Hematopoietic multipotent progenitor cell treated with erythropoietin and hydrocortisone succinate and interleukin-3 and kit ligand, for 15 days (in vitro differentiated cells): ENCODE results near the gene NUP205.
"Not testable (repeated sequence)": the region's sequence is repeated elsewhere in the genome, so short reads cannot be mapped to it uniquely, and the experiment has no call there.

Source experiments
- DNase-seq: peaks from one replicate; pipeline ENCODE4 v3.0.0-alpha.2; 2015; ENCODE audit warnings: low spot score

The NUP205 gene

GRCh38 chr7:135666846-135667245 lies 109.1 kb downstream of the NUP205 start:
- DNase-seq: no peak

- peak; percentile 56 for DNase-seq
Observed at GRCh38 chr7:135667626-135668025, 109.9 kb downstream of the NUP205 start.

GRCh38 chr7:135668852-135669395 lies 111.2 kb downstream of the NUP205 start:
- peak; percentile 75 for DNase-seq

- DNase-seq: no peak
Observed at GRCh38 chr7:135669774-135670173, 112.1 kb downstream of the NUP205 start.

DNA sequence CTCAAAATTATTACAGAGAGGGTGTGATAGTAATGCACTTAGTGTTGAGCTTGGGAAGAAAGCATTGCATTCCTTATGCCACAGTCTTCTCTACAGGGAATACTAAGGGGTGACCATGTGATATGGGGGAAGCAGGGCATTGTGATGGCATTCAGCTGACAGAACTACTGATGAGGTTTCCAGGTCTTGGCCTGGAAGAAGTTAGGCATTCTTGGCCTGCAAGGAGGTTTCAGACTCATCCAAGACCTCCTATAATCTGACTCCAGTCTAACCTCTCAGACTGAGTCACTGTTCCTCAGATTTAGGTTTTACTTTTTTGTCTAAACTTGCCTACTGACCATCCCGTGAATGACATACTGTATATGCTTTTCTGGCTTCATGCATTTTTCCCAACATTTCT lies 112.5 kb downstream of the NUP205 start:
- DNase-seq: no peak

- DNase-seq: peak; percentile 78
Observed at GRCh38 chr7:135672560-135673359, 115.0 kb downstream of the NUP205 start.

DNA sequence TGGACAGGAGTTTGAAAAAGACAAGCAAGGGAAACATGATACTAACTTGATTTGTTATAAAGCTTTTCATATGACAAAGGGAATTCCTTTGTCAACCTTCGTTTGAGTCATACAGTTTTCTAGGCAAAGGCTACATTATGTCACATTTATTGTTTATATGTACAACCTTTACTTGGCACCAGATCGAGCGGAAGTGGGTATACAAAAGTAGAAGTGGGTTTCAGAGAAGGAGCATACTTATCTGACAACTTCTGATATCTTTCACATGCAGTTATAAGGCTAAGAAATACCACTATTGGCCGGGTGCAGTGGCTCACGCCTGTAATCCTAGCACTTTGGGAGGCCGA lies 115.6 kb downstream of the NUP205 start:
- DNase-seq: peak; percentile 26

GRCh38 chr7:135678612-135679575 lies 121.2 kb downstream of the NUP205 start:
- DNase-seq: no peak

DNA sequence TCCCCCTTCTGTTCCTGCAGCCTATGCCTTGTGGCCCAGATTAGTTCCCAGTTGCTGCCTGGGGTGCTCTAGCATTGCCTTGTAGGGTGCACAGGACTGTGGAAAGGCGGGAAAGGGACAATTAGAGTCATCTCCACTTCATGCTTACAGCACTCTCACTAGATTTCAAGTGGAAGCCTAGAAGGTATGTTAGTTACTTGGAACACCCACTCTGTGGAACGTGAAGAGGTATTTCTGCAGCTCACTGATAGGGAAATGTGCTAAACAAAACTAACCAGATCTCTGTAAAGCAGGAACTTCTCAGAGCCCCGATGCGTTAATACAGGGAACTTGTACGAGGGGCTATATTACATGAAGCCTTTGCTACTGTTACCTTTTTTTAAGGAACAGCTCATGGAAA lies 124.0 kb downstream of the NUP205 start:
- peak; percentile 39 for DNase-seq

GRCh38 chr7:135682191-135682590 lies 124.5 kb downstream of the NUP205 start:
- no peak for DNase-seq

- DNase-seq: no peak
Observed at GRCh38 chr7:135683609-135684008, 125.9 kb downstream of the NUP205 start.

- no peak for DNase-seq
Observed at GRCh38 chr7:135684136-135684535, 126.4 kb downstream of the NUP205 start.

DNA sequence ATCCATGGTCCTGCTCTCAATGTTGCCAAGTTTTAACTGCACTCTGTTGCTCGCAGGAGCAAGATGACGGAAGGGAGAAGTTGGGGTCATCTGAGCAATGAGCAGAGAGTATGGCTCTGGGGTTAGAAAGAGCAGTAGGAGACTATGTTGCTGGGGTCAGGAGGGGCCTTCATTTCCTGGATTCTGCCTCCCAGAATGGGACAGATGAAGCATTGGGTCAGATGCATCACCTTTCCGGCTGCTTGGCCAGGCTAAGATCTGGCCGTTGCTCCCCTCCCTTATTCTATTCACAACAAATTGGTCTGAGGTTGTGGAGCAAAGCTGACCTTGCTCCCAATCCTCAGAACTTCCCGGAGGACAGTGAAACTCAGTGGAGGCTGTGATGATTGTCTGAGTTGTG lies 127.0 kb downstream of the NUP205 start:
- DNase-seq: no peak

GRCh38 chr7:135685306-135686084 lies 127.8 kb downstream of the NUP205 start:
- no peak for DNase-seq

- no peak for DNase-seq
Observed at GRCh38 chr7:135687466-135687865, 129.7 kb downstream of the NUP205 start.

DNA sequence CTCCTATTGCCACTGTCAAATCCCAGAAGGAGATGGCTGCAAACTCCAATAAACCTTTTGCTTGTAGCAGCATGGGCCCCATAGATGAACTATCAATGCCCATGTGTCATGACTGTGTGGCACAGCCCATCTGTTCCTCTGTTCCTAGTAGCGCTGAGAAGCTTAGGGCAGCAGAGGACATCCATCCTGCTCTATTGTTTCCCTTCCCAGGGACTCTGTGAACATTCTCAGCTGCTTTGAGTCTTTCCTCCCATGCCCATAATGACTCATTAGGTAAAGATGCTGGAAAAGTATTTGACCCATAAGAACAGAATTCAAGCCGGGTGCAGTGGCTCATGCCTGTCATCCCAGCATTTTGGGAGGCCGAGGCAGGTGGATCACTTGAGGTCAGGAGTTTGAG lies 132.8 kb downstream of the NUP205 start:
- no peak for DNase-seq

DNA sequence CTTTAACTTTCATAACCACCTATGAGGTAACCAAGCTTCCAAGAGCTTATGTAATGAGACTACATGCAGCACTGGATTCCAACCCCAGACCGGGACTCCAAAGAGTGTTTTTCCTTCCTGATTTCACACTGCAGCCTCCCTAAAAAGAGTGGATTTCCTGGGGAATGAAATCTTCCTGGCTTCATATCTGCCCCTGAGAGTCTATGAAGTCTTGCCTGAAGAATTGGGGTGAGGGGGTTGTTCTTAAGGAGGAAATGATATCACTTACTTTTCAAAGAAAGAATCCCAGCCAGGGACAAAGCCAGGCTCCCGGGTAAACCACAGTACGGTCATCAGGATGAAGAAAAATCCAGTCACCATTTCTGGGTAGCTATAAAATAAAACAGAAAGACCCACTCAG lies 134.3 kb downstream of the NUP205 start:
- DNase-seq: no peak

- DNase-seq: not testable (repeated sequence)
Observed at GRCh38 chr7:135692606-135693005, 134.9 kb downstream of the NUP205 start.

GRCh38 chr7:135693558-135693957 lies 135.8 kb downstream of the NUP205 start:
- DNase-seq: no peak

GRCh38 chr7:135697276-135698049 lies 139.7 kb downstream of the NUP205 start:
- no peak for DNase-seq
